LNCAP (cell line): Measurements from ENCODE around the gene PHRF1.

Experiments
- TF ChIP-seq, protein P1 (sequence below): fragments of 450-650 bp; IDR thresholded peaks from 2 replicates; pipeline ENCODE4 v1.5.1; 2017; ENCODE audit warnings: mild to moderate bottlenecking

The PHRF1 gene

DNA sequence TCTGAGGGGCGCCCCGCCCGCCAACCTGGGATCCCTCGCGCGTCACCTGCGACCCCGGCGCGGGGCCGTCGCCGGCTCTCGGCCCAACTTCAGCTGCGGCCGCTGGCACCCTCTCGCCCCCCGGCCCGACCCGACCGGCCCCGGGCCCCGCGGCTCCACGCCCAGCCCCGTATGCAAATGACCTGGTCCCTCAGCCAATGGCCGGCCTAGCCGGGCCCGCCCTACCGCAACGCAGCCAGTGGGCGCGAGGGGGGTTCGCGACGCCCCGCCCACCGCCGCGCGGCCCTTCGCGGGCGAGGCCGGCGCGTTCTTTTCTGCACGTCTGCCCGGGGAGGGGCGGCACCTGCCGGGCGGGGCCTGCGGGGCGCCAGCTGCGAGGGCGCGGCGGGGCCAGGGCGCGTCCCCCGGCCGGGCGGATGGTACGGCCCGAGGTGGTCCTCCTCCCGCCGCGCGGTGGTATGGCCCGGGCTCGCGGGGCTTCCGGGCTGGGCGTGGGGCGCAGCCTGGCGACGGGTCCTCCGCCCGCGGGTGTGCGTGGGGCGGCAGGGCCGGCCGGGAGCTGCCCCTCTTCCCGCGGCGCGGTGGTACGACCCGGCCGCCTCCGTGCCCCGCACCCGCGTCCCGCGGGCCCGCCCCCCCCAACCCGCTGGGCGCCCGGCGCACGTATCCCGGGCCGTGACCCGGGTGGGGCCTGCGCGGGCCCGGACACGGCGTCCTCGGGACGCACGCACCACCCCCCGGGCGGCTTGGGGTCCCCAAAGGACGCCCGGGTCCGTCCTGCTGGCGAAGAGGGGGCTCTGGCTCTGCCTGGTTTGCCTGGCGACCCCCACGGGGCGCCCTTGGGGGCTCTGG, 7.7 kb upstream of the PHRF1 start:
- TF ChIP-seq, protein P1, sequence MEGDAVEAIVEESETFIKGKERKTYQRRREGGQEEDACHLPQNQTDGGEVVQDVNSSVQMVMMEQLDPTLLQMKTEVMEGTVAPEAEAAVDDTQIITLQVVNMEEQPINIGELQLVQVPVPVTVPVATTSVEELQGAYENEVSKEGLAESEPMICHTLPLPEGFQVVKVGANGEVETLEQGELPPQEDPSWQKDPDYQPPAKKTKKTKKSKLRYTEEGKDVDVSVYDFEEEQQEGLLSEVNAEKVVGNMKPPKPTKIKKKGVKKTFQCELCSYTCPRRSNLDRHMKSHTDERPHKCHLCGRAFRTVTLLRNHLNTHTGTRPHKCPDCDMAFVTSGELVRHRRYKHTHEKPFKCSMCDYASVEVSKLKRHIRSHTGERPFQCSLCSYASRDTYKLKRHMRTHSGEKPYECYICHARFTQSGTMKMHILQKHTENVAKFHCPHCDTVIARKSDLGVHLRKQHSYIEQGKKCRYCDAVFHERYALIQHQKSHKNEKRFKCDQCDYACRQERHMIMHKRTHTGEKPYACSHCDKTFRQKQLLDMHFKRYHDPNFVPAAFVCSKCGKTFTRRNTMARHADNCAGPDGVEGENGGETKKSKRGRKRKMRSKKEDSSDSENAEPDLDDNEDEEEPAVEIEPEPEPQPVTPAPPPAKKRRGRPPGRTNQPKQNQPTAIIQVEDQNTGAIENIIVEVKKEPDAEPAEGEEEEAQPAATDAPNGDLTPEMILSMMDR = no peak

DNA sequence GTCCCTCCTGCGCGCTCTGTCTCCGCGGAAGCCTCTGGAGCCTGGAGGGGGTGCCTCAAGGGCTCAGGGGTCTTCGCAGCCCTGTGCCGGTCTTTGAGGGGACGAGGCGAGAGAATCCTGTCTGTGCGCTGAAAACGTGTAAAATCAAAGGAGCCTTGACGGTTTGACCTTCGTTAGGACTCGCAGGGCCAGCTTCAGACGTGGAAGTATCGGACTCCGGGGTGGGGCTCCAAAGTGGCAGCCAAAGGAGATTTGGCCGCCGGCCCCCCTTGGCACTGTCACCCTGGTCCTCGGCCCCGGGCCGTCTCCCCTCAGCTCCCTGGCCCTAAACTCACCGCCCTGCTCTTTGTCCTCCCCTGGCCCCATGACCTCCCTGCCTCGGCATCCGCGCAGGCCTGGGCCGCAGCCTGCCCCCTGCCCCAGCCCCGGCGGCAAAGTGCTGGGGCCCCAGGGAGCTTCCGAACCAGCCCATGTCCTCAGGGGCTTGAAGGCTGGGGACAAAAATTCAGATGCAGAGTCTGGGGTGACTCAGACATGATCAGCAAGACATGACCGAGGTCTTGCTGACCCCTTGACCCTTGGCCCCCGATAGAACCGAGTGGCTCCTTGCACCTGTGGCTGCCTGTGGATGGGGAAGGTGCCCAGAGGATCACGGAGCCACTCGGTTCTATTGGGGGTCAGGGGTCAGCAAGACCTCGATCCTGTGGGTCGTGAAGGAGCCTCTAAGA, 6.9 kb upstream of the PHRF1 start:
- TF ChIP-seq, protein P1 = no peak

DNA sequence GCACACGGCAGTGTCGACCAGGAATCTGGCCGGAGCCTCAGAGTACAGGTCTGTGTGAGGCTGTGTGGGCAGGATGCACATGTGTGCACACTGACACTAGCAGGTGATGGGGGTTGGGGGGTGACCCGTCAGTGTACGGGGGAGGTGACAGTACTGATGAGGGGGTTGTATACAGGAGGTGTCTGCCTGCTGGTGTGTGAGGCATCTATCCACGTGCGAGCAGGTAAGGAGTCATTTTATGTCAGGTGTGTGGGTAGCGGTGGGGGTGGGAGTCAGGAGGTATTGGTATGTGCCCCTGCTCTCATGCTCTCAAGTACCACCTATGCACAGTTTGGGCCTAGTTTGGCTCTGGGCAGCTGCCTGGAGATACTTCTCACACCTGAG, 4.5 kb upstream of the PHRF1 start:
- TF ChIP-seq, protein P1 = no peak

DNA sequence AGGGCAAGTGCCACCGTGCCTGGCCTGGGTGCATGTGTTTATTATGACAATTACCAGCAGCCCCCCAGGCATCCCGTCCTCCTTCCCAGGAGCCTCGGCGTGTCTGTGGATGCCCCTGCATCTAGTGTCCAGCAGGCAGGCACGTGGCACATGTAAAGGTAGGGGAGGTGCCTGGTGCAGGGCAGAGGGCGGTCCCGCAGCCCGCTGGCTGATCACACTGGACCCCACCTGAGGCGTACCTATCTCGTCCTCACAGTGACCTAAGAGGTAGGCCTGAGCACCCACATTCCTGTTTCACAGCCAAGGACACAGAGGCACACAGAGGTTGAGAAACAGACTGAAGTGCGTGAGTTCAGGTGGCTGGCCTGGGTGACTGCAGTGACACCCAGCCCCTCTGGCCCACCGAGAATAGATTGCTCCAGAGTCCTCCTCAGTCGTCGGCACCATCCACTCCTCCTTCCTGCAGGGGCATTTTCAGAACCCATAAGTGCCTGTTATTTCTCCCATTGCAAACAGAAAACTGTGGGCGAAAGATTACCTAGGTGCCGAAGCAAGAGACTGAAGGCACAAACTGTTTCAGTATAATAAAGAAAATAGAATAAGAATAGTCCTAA, 3.0 kb upstream of the PHRF1 start:
- TF ChIP-seq, protein P1 = no peak

DNA sequence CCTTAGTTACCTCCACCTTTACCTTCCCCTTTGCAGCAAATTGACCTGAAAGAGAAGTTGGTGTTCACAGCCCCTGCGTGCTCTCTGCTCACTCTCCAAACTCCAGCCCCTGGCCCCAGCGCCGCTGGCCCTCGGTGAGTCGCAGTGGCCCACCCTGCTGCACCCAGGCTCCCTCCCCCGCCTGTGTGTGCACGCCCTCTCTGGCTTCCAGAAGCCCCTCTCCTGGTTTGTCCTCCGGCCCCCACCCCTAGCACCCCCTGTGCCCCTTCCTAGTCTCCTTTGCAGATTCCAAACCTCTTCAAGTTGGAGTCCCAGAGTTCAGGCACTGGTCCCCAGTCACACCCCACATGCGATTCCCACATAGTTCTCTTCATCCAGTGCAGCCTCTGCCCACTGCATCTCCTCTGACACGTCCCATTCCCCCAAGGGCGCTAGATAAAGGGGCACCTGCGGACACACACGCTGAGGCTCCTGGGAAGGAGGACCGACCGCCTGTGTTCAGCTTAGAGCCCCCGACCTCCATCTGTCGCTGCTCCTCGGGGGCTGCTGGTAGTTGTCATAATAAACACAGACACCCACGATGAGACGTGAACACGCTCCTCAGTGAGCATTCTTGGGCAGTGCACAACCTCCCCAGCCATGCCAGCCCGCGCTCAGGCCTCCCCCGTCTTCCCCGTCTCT, 1.5 kb upstream of the PHRF1 start:
- TF ChIP-seq, protein P1 = no peak

DNA sequence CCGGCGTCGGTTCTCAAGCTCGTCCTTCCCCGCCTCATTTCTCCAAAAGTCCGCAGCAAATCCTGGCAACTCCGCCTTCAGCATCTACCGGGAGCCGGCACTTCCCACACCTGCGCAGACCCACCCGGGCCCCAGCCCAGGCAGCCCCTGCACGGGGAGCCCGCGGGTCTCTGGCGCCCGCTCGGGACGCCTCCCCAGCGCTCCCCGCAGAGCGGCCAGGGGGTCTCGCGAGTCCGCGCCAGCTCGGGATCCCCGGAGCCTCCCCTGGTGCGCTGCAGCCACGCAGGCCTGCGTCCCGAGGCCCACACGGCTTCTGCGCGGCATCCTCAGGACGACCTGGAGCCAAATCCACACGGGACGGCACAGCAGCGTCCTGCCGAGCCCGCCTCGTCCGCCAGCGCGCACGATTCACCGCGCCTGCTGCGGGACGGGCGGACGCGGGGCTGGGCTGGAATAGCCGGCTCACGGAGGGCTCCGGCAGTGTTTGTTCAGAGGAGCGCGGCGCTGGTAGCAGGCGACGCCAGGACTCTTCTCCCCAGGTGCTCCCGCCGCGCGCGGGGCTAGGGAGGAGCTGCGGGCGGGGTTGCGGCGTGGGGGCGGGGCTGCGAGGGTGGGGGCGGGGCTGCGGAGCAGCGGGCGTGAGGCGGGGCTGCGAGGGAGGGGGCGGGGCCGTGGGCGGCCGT, 816 bp upstream of the PHRF1 start:
- TF ChIP-seq, protein P1 = no peak
